Stimulated activated CD8-positive, alpha-beta memory T cell treated with anti-CD3 and anti-CD28 coated beads, Interleukin-7, amount 100 ng/mL, for 48 hours (primary cell): ENCODE measurements around the gene LRRC19.
A peak's percentile ranks its signal among the peaks of the same experiment; 100 is the strongest.

Source experiments
- DNase-seq, 2 donors: peaks; one replicate each; pipeline ENCODE4 v3.0.0-alpha.2; 2020; ENCODE audit warnings: low read depth in 1 of 2; ENCODE audit errors: extremely low read depth in 1 of 2

LRRC19 gene

DNA sequence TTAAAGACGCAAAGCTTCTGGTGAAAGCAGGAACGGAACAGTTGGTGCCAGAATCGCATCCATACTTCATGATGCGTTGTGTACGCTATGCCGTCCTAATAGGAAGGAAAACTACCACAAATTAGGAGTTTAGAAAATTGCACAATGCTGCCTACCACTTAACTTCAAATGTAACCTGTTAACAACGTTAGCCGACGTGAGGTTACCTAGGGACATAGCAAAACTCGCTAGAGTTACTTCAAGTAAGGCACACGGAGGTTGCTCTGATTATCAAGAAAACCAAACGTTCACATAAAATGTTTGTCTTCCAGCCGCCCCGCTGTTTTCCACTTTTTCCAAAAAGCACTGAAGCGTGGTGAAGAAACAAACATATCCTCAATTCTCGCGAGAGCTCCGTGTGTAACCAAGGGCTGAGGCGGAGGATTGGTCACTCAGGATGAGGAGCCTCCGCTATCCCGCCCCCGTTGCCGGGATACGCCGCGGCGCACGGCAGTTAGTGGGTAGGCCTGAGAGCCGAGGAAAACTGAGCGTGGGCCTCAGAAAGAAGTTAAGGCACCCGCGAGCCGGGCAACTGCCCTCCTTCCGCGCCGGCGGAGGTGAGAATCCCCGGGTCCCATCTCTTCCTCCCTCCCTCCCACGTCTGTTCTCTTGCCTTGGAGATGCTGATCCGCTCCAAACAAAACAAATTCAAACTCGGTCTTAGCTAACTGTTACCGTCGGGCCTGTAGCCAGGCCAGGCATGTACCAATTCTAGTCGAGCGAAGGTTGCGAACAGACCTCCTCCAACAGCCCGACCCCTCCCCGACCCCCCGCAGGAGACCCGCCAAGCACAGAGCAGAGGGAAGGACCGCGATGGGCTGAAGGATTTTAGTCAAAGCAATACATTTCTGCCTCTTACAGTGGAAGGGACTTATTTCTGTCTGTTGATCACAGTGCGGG is 49.3 kb downstream of the LRRC19 start, which contains the start of gene IFT74:
Gene IFT74, plus strand, starts transcription at position 492 of the 939 bp plus-strand sequence. CDS start 5,556 bp downstream, outside the sequence.
- DNase-seq, result peak; percentile 84 to 92

DNA sequence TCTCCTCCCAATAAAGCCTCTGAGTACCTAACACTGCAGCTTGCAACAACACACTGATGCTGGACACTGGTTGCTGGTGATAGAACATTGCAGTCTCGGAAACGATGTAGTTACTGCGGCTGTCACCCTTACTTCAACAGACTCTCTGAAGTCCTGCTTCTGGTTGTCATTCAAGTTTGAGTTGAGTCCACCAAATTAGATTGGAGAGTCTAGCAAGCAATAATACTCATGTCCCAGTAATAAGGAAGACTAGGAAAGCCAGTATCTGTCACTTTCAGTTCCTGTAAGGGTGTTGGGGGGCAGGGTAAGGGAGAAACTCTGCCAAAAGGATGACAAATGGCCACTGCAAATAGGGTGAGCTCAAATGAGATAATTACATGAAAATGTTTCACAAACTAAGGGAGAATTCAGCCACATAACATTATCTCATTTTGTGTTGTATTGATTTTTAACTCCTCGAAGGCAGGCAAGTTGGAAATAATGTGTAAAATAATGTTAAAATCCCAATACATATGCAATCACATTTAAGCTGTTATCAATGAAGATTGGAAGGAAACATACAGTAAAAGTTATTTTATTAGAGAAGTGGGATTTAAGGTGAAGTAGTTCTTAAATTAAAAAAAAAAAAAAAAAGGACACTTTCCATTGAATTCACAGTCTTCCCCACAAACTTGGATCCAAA is 50.1 kb downstream of the LRRC19 start:
- no peak for DNase-seq

DNA sequence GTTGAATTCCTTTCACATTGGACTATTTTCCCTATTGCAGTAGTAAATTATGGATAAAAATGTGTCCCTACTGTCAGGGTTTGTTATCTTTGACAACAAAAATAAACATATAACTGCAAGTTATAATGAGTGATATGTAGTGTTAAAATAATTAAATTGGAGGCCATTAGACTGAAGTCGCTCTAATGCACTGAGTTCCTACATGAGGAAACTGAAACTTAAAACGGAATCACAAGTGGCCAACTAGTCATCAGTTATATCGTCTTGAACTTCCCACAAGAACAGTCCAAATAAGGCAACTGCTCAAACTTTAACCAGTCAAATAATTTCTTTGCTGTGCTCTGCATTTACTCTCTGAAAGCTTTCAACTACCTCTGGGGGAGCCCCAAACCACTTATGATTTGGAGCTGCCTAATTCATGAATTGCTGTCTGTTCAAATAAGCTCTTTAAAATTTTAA is 51.4 kb downstream of the LRRC19 start:
- DNase-seq, result no peak

DNA sequence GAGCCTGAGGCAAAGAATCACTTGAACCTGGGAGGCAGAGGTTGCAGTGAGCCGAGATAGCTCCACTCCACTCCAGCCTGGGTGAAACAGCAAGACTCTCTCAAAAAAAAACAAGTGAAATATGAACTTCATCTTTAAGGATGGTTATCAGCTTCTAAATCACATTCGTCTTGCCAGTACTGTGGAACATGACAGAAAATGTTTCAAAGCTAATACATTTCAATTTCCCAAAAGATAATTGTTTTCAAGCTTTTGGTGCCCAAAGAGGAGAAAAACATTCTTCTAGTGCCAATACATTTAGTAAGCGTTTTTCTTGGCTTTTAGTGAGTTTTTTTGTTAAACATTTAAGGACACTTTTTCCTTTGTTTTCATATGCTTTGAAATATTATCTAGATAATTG is 53.7 kb downstream of the LRRC19 start:
- DNase-seq, result no peak

DNA sequence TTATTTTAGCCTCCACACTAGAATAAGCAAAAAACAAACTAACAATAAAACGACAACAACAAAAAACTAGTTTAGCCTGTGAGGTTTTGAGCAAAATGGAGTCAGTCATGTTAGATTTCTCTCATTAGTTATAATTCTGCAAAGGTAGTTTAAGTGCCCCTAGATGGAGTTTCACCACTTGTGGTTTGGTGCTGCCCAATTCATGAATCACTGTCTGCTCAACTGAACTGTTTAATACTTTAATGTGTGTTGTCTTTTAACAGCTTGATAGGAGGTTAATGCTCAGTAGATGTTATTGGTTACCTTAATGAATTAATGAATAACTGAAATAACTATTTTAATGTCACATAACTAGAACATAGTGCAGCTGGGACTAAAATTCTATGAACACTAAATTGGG is 55.0 kb downstream of the LRRC19 start:
- DNase-seq, result no peak

DNA sequence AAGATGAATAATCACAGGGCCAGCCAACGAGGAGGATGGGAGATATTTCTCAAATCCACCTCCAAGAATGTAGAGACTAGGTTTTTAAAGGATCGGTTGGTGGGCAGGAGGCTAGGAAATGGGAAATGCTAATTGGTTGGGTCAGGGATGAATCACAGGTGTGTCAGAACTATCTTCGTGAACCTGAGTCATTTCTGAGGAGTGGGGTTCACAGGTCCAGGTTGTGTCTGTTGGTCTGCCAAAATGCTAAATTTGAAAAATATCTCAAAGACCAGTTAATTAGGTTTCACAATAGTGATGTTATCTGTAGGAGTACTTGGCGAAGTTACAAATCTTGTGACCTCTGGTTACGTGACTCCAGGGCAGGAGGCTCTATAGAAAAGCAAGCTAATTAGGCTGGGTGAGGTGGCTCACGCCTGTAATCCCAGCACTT is 55.8 kb downstream of the LRRC19 start:
- DNase-seq, result no peak

DNA sequence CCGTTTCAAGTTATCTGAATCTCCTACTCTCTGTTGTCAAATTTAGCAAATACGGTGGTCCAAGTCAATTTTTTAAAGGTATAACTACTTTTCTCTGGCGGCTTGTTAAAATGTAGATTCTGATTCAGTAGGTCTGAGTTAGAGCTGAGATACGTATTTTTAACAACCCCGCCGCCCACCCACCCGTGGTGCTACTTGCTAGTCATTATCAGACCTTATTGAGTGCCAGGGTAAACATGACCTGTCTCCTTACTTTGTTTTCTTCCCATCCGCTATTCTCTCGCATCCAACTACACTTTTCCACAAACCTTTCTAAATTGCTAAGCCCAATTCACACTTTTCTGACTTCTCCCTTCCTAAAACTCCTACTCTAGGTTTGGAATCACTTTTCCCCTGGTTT is 57.7 kb downstream of the LRRC19 start:
- DNase-seq, result no peak

DNA sequence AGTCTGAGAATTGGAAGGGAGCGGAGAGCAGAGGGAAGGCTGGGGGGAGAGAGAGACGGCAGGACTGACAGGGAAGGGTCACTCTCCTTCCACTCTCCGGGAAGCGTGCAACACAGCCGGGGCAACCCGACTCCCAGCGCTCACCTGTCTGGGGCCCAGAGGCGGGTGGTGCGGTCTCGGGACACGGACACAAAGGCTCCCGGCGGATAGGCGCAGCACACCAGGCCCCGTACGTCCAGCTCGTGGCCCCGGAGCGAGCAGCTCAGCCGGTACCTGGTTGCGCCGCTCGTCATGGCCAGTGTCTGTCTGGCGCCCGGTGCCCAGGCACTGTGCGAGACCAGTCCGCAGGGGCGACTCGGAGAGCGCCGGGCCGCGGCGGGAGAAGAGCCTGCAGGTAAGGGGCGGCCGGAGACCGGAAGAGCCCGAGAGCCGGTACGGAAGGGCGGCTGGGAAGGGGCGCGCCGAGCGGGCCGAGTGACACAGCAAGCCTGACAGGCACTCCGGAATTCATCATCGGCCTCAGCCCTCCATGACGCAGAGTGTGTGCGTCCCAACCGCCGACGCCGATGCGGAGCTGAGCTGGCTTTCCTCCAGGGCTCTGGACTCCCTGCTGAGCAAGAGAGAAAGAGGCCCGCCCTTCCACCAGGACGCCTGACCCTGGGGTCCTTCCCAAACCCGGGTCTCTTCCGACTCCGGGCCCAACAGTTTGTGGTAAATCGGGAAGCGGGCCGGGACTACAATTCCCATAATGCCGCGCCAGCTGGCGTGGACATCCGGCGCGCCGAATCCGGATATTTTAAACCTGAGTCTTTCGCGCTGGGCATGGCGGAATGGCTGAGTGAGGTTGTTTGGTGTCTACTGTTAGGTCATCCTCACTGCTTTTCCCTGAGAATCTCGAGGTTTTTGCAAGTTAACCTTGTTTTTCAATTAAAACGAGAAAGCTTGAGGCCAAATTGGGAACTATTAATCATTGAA is 58.4 kb downstream of the LRRC19 start, which contains the start of gene PLAA:
Gene PLAA, minus strand, starts transcription at position 490 of the 975 bp plus-strand sequence. Its CDS starts 197 bp downstream, at position 293.
- DNase-seq, result peak; percentile 65 to 80

DNA sequence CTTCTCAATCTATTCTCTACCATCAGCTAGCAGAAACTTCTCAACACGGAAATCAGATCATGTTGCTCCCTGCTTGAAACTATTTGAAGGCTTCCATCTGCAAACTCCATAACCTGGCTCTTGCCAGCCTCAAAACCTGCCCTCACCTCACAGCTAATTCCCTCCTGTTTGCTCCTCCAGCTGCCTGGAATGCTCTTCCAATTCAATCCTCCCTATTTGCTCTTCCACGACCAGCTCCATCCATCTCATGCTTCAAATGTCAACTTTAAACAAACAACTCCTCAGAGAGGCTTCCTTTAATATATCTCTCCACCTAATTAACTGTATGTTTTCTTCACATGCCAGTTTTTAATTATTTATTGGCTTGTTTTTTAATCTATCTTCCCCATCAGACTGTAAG is 59.9 kb downstream of the LRRC19 start:
- no peak for DNase-seq
